Measurements from ENCODE around the gene RSRC1. TPM values are rescaled to one million over a fixed set of nuclear protein-coding genes. Genes with fewer than 3 reads are reported as not detected.

The RSRC1 gene
- total and polyA plus RNA-seq, 2 donors (not counting 1 experiment from before 2014, with no cell fraction given), result 4.5 to 54.6 TPM

DNA sequence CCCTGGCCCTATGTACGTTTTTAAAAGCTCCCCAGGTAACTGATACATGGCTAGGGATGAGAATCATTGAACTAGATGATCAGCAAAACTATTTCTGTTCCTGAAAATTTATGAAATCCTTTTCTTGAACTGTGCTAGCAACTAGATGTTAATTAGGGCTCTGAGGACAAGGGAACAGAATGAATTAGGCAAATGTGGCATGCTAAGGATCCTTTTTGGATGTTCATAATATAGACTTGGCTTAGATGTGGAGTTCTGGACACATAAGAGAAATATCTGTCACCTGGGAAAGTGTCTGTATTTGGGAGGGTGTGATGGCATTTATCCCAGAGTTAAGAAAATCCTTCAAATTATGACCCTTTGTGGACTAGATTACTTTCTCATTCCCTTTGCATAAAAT is 71.2 kb downstream of the RSRC1 start:
- Histone ChIP-seq H3K9me3 (ENCODE audit: control extremely low read depth in 1 of 3, control insufficient read depth in 2 of 3, insufficient read depth in 1 of 3, low read length in 2 of 3) (no peaks in the 10 kb centered on the region), H3K4me3 (ENCODE audit: control extremely low read depth in 1 of 5, extremely low read depth in 1 of 5, insufficient read depth in 1 of 5, low read depth in 2 of 5, low read length in 4 of 5) (no peak overlapping the region), H3K4me1 (ENCODE audit: control insufficient read depth in 2 of 2, insufficient read depth in 2 of 2, low read length in 2 of 2) (no peaks in the 10 kb centered on the region), H3K27me3 (replicated peaks in 1 of 4; ENCODE audit: control extremely low read depth in 1 of 4, control insufficient read depth in 3 of 4, insufficient read depth in 4 of 4, low read length in 3 of 4) (no peaks in the 10 kb centered on the region), H3K27ac (ENCODE audit: low read length in 2 of 2) (no peak overlapping the region), H4K20me1 (ENCODE audit: control insufficient read depth, insufficient read depth, low read length, poor library complexity, severe bottlenecking) (peaks cover 5% of the 10 kb centered on the region), H3K4me2 (replicated peaks; ENCODE audit: low read depth, low read length, poor library complexity, severe bottlenecking) (no peak overlapping the region), H3K9ac (ENCODE audit: low read length) (no peak overlapping the region), H3K79me2 (ENCODE audit: control insufficient read depth, insufficient read depth, low read length) (peaks cover 3% of the 10 kb centered on the region), H2AFZ (ENCODE audit: insufficient read depth, low read depth, low read length, poor library complexity, severe bottlenecking) (no peak overlapping the region), H3K36me3 (replicated peaks in 1 of 2; ENCODE audit: control extremely low read depth in 1 of 2, control insufficient read depth in 1 of 2, extremely low read depth in 1 of 2, insufficient read depth in 2 of 2, low read length in 1 of 2) (no peaks in the 10 kb centered on the region)
- Mint-ChIP-seq H3K4me3 (no peak overlapping the region), H3K27ac (no peak overlapping the region), H3K4me1 (no peaks in the 10 kb centered on the region), H3K27me3 (no peaks in the 10 kb centered on the region), H3K9me3 (ENCODE audit: insufficient read depth) (peaks cover 4% of the 10 kb centered on the region)
- TF ChIP-seq EZH2 (IDR thresholded peaks at IDR 0.05; ENCODE audit: borderline replicate concordance, insufficient read depth, low read depth, low read length, poor library complexity, severe bottlenecking), result no peak
- TF ChIP-seq, protein P1, sequence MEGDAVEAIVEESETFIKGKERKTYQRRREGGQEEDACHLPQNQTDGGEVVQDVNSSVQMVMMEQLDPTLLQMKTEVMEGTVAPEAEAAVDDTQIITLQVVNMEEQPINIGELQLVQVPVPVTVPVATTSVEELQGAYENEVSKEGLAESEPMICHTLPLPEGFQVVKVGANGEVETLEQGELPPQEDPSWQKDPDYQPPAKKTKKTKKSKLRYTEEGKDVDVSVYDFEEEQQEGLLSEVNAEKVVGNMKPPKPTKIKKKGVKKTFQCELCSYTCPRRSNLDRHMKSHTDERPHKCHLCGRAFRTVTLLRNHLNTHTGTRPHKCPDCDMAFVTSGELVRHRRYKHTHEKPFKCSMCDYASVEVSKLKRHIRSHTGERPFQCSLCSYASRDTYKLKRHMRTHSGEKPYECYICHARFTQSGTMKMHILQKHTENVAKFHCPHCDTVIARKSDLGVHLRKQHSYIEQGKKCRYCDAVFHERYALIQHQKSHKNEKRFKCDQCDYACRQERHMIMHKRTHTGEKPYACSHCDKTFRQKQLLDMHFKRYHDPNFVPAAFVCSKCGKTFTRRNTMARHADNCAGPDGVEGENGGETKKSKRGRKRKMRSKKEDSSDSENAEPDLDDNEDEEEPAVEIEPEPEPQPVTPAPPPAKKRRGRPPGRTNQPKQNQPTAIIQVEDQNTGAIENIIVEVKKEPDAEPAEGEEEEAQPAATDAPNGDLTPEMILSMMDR (IDR thresholded peaks at IDR 0.05), result no peak
- 100% methylated on average over 1 of the region's 1 CpG for WGBS (ENCODE audit: insufficient coverage)
- CTCF ChIA-PET, result no interaction called here
- intact Hi-C loops (cut with micrococcal nuclease), result no loop called here
- POLR2A ChIA-PET, result no interaction called here
- ATAC-seq (ENCODE audit: low read depth) (no peak), DNase-seq (no peak)

DNA sequence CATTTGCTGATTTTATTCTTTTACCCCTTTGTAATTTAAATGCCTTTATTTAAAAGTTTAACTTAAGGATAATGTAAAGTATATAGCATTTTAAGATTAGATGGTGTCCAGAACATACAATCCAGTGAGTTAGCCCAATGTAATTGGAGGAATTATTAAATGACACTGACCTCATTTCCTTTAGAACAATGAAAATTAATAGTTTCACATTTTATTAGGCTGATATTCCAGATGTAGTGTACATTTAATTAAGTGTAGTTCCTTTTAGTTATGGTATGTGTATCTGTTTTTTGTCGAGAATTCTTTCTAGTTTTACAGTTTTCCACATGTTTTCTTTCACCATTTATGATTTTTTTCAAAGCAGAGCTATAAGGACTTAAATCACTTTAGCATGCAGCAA is 75.8 kb downstream of the RSRC1 start:
- Mint-ChIP-seq H3K27me3 (no peaks in the 10 kb centered on the region), H3K9me3 (ENCODE audit: insufficient read depth) (no peaks in the 10 kb centered on the region), H3K27ac (no peak overlapping the region), H3K4me1 (no peaks in the 10 kb centered on the region), H3K4me3 (no peak overlapping the region)
- no peaks in the 10 kb centered on the region for H3K9me3 ChIP-seq (ENCODE audit: control extremely low read depth in 1 of 3, control insufficient read depth in 2 of 3, insufficient read depth in 1 of 3, low read length in 2 of 3)
- no peak overlapping the region for H3K4me2 ChIP-seq (replicated peaks; ENCODE audit: low read depth, low read length, poor library complexity, severe bottlenecking)
- H3K36me3 ChIP-seq (replicated peaks in 1 of 2; ENCODE audit: control extremely low read depth in 1 of 2, control insufficient read depth in 1 of 2, extremely low read depth in 1 of 2, insufficient read depth in 2 of 2, low read length in 1 of 2), result no peaks in the 10 kb centered on the region
- H4K20me1 ChIP-seq (ENCODE audit: control insufficient read depth, insufficient read depth, low read length, poor library complexity, severe bottlenecking), result peaks cover 5% of the 10 kb centered on the region
- no peak overlapping the region for H3K9ac ChIP-seq (ENCODE audit: low read length)
- ChIA-PET POLR2A (no interaction called here), CTCF (no interaction called here)
- H3K27ac ChIP-seq (ENCODE audit: low read length in 2 of 2), result no peak overlapping the region
- peaks cover 2% of the 10 kb centered on the region for H3K79me2 ChIP-seq (ENCODE audit: control insufficient read depth, insufficient read depth, low read length)
- no peaks in the 10 kb centered on the region for H3K27me3 ChIP-seq (replicated peaks in 1 of 4; ENCODE audit: control extremely low read depth in 1 of 4, control insufficient read depth in 3 of 4, insufficient read depth in 4 of 4, low read length in 3 of 4)
- no CpG with 5 or more reads among the region's 1 CpG for WGBS (ENCODE audit: insufficient coverage)
- TF ChIP-seq EZH2 (IDR thresholded peaks at IDR 0.05; ENCODE audit: borderline replicate concordance, insufficient read depth, low read depth, low read length, poor library complexity, severe bottlenecking), result no peak
- TF ChIP-seq, protein P1 (IDR thresholded peaks at IDR 0.05), result no peak
- H3K4me1 ChIP-seq (ENCODE audit: control insufficient read depth in 2 of 2, insufficient read depth in 2 of 2, low read length in 2 of 2), result no peaks in the 10 kb centered on the region
- DNase-seq, result no peak
- no peak overlapping the region for H2AFZ ChIP-seq (ENCODE audit: insufficient read depth, low read depth, low read length, poor library complexity, severe bottlenecking)
- no peak for ATAC-seq (ENCODE audit: low read depth)
- H3K4me3 ChIP-seq (ENCODE audit: control extremely low read depth in 1 of 5, extremely low read depth in 1 of 5, insufficient read depth in 1 of 5, low read depth in 2 of 5, low read length in 4 of 5), result no peak overlapping the region
- intact Hi-C loops (cut with micrococcal nuclease), result no loop called here
